Stimulated activated CD4-positive, alpha-beta T cell treated with anti-CD3 and anti-CD28 coated beads, Interleukin-2, amount 100 ng/mL, for 48 hours (primary cell): ENCODE measurements around the gene KLF9.
"Not testable (repeated sequence)": the region's sequence is repeated elsewhere in the genome, so short reads cannot be mapped to it uniquely, and the experiment has no call there.

Experiments
- DNase-seq, 2 donors: peaks; one replicate each; pipeline ENCODE4 v3.0.0-alpha.2; 2020

Gene KLF9

DNA sequence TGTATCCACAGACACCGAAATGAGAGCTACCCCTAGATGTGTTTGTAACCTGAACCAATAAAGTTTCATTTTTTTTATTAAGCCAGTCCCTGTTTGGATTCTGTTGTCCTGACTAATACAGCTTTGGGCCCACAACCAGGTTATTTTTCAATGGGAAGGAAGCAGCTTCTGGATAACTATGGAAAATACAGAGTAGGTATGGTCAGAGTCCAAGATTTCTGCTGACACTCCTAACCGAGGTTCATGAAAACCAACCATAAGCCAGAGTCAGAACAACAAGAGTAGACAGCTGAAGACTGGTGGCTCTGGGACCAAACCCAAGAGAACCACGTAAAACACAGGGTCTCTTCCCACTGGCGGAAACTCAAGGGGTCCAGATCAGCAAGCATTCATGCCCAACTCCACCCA, 10.8 kb downstream of the KLF9 start:
- DNase-seq = no peak

- DNase-seq = no peak
Observed at GRCh38 chr9:70403166-70403565, 11.3 kb downstream of the KLF9 start.

DNA sequence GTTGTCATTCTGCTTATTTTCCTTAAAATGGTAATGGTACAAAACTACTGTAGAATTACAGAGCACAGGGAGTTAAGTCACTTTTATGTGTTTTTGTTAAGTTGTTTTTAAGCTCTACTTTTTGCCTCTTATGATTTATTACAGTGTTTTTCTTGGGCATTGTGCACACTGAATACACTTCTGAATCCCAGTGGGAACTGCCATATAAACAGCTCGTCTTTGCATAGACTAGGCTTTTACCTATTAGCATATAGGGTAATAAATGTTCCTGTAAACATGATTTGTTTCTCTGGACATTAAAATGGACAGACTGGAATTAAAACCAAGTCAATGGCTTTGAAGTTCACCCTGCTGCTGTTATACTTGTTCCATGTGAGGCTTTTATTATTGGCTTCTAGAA, 12.2 kb downstream of the KLF9 start:
- DNase-seq = no peak

- DNase-seq = not testable (repeated sequence)
Observed at GRCh38 chr9:70401241-70401640, 13.2 kb downstream of the KLF9 start.

DNA sequence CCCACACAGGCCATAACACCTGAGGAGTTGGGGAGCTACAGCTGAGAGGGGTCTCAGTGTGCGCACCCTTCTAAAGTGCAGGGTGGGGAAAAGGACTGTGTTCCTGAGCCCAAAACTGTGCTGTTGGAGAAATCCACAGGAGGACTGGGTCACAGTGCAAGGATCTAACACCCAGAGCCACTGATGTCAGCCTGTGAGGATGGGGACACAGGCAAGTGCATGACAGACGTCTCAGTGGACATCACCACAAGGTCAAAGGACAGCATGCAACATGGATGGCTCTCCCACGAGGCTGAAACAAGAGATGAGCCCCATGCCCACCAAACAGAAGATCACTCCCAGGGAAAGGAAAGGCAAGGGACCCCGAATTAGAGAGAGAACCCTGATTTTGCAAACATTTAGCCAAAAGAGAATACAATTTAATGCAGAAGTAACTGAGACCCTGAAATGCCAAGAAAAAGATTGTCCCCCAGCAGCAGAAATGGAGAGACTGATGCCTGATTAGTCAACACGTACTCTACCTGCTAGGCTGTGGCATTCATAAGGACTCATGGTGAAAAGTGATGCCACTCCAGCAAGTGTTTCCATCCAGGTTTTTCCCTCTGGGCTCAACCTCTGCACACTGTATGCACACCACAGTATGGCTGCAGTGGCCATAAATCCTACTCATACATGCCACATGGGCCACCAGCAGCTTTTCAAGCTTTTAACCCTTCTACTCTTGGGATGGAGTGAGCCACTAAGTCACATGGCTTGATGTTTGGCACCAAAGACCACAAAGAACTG, 14.2 kb downstream of the KLF9 start:
- DNase-seq = no peak

- DNase-seq = no peak
Observed at GRCh38 chr9:70399141-70399540, 15.3 kb downstream of the KLF9 start.

- DNase-seq = no peak
Observed at GRCh38 chr9:70398145-70398556, 16.3 kb downstream of the KLF9 start.

DNA sequence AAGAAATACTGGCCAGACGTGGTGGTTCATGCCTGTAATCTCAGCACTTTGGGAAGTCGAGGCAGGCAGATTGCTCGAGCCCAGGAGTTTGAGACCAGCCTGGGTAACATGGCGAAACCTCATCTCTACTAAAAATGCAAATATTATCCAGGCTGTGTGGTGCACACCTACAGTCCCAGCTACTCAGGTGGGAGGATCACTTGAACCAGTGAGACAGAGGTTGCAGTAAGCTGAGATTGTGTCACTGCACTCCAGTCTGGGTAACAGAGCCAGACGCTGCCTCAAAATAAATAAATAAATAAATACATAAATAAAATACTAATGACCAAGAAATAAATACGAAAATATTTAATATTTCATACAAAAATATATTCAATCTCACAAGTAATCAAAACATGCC, 18.8 kb downstream of the KLF9 start:
- no peak for DNase-seq

DNA sequence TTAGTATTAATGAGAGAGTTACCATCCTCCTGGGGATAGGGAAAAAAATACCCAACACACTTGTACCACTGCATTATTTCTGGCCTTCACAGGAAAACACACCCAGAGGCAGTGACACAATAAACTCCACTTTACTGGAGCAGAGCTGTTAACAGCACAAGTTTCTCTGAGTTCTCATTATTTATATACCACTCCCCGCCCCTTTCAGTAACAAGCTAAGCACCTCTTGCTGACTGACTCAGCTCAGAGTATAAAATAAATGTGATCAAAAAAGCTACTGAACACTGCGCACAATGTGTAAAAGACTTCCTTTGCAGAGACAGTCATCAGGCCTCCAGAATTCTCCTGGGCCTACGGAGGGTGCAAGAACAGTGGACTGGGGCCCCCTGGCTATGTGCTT, 21.6 kb downstream of the KLF9 start:
- DNase-seq = no peak

DNA sequence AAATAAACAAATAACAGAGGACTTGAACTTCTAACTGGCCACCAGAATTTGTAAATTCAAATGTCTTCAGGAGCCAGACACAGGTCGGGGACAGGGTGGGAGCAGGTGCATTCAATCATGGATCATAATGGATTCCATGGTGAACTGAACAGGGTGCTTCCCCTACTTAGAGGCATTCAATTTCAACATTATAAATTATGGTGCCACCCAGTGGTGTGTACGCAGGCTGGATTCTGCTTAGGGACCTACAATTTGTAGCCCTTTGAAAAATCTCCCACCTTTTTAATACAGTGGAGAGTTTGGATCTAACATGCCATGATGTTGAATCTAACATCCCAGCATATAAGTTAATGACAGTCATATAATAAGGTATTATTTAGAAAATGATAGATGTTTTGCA, 22.3 kb downstream of the KLF9 start:
- no peak for DNase-seq

GRCh38 chr9:70390933-70391341, 23.5 kb downstream of the KLF9 start:
- no peak for DNase-seq

DNA sequence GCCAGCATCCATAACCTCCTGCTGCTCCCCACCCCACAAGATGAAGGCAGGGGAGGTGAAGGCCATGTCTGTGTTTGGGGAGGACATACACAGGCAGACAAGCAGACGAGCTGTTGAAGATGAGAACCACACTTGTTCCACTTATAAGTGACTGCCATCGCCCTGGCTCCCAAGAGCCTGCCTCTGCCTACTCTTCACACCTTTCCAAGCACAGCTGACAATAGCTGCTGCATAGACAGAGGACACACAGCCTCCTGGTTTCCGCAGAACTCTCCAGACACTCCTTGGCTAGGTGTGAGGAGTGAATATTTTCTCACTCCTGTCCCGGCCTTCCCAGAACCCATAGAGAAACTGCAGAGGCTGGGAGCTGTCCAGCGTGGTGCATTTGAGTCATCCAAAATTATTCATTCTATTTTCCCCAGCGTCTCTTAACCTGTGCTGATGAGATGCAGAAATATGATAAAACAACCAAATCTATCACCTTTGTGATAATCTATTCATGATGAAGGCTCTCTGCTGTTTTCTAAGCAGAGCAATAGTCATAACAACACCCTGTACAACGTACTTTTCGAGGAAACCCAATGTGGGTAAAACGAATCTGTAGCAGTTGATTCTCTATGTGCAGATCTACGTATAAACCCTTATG, 24.7 kb downstream of the KLF9 start:
- no peak for DNase-seq

- no peak for DNase-seq
Observed at GRCh38 chr9:70389188-70389587, 25.3 kb downstream of the KLF9 start.

- no peak for DNase-seq
Observed at GRCh38 chr9:70387663-70388062, 26.8 kb downstream of the KLF9 start.

GRCh38 chr9:70385426-70385825, 29.0 kb downstream of the KLF9 start:
- no peak for DNase-seq

- DNase-seq = no peak
Observed at GRCh38 chr9:70382709-70383605, 31.5 kb downstream of the KLF9 start.

- no peak for DNase-seq
Observed at GRCh38 chr9:70382046-70382708, 32.3 kb downstream of the KLF9 start.

DNA sequence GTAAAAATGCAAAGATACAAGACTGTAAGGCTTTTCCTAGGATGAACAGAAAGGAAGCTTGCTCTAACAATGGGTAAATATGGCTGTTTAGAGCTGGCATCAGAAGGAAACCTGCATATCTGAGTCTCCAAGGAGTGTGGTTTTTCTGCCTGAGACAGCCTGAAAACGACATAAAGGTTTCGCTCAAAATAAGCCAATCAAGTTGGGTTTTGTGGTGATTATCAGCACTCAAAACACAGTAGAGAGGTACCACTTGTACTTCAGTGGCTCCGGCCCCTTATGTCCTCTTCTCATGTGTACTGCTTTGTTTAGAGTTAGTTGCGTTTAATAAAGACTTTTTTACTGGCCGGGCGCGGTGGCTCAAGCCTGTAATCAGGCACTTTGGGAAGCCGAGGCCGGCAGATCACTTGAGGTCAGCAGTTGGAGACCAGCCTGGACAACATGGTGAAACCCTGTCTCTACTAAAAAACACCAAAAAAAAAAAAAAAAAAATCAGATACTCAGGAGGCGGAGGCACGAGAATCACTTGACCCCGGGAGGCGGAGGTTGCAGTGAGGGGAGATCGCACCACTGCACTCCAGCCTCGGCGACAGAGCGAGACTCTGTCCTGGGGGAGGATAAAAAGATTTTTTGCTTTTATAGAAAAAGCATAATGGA, 39.4 kb downstream of the KLF9 start:
- DNase-seq = no peak

- DNase-seq = no peak
Observed at GRCh38 chr9:70367305-70367930, 47.0 kb downstream of the KLF9 start.

DNA sequence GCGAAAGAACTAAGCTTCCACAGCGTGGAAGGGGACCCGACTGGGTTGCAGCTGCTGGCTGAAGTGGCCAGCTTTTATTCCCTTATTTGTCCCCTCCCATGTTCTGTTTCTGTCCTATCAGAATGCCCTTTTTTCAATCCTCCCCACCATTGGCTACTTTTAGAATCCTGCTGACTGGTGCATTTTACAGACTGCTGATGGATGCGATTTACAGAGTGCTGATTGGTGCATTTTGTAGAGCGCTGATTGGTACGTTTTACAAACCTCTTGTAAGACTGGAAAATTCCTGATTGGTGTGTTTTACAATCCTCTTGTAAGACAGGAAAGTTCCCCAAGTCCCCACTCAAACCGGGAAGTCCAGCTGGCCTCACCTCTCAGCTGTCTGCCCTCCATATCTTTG, 50.7 kb downstream of the KLF9 start:
- no peak for DNase-seq

GRCh38 chr9:70362952-70363351, 51.5 kb downstream of the KLF9 start:
- no peak for DNase-seq

GRCh38 chr9:70355801-70356200, 58.7 kb downstream of the KLF9 start:
- no peak for DNase-seq
